Measurements from ENCODE around the gene PGC.

The PGC gene

GRCh38 chr6:41733707-41734665 lies 13.2 kb downstream of the PGC start:
- TF ChIP-seq CTCF (IDR thresholded peaks at IDR 0.05; ENCODE audit: control insufficient read depth, extremely low read depth, insufficient read depth), result no peak
- DNase-seq (ENCODE audit: low read depth), result no peak
- H3K4me3 ChIP-seq (ENCODE audit: low read depth, low read length), result peak overlapping the region; percentile 61

- no peak for DNase-seq (ENCODE audit: low read depth)
- H3K4me3 ChIP-seq (ENCODE audit: low read depth, low read length), result no peak overlapping the region; the same call in 1 of the 2 replicates
- TF ChIP-seq CTCF (IDR thresholded peaks at IDR 0.05; ENCODE audit: control insufficient read depth, extremely low read depth, insufficient read depth), result no peak
Measured at GRCh38 chr6:41733360-41733706, 13.9 kb downstream of the PGC start.

GRCh38 chr6:41732591-41733359 lies 14.4 kb downstream of the PGC start:
- no peak for TF ChIP-seq CTCF (IDR thresholded peaks at IDR 0.05; ENCODE audit: control insufficient read depth, extremely low read depth, insufficient read depth)
- no peak for DNase-seq (ENCODE audit: low read depth)
- H3K4me3 ChIP-seq (ENCODE audit: low read depth, low read length), result no peak overlapping the region

- no peak for DNase-seq (ENCODE audit: low read depth)
- no peak for TF ChIP-seq CTCF (IDR thresholded peaks at IDR 0.05; ENCODE audit: control insufficient read depth, extremely low read depth, insufficient read depth)
- no peak overlapping the region for H3K4me3 ChIP-seq (ENCODE audit: low read depth, low read length)
Measured at GRCh38 chr6:41732149-41732548, 15.0 kb downstream of the PGC start.

GRCh38 chr6:41731561-41732086 lies 15.6 kb downstream of the PGC start:
- DNase-seq (ENCODE audit: low read depth), result no peak
- no peak for TF ChIP-seq CTCF (IDR thresholded peaks at IDR 0.05; ENCODE audit: control insufficient read depth, extremely low read depth, insufficient read depth)
- no peak overlapping the region for H3K4me3 ChIP-seq (ENCODE audit: low read depth, low read length)

GRCh38 chr6:41730531-41731436 lies 16.4 kb downstream of the PGC start:
- DNase-seq (ENCODE audit: low read depth), result no peak
- TF ChIP-seq CTCF (IDR thresholded peaks at IDR 0.05; ENCODE audit: control insufficient read depth, extremely low read depth, insufficient read depth), result no peak
- no peak overlapping the region for H3K4me3 ChIP-seq (ENCODE audit: low read depth, low read length)

Measured in LNCaP clone FGC (cell line).